DND-41 (cell line): ENCODE results near the gene CCDC148.

Experiments used
- CTCF ChIP-seq: IDR thresholded peaks from 2 replicates; pipeline ENCODE4 v1.5.1; 2012; ENCODE audit warnings: borderline replicate concordance, low read length, moderate library complexity, mild to moderate bottlenecking; ENCODE audit not compliant: poor library complexity, severe bottlenecking; ENCODE audit errors: extremely low read depth
- EZH2 ChIP-seq: IDR thresholded peaks from 3 replicates; pipeline ENCODE4 v1.6.1; 2012; ENCODE audit warnings: borderline replicate concordance, low read depth, mild to moderate bottlenecking, moderate library complexity, low read length, inconsistent platforms; ENCODE audit not compliant: severe bottlenecking

GRCh38 chr2:158138255-158138654 lies 318.3 kb downstream of the CCDC148 start:
- no peak for TF ChIP-seq CTCF
- TF ChIP-seq EZH2, result no peak
